GM12878 (cell line): Measurements from ENCODE around the gene RPL29.

Experiments used
- BHLHE40 ChIP-seq, 2 experiments: fragments of 450-650 bp in 1 of 2; IDR thresholded peaks; 2 replicates each; pipeline ENCODE4 v1.6.1; 2011 to 2017; ENCODE audit warnings: low read depth in 2 of 2, borderline replicate concordance in 1 of 2, improper control_type of control experiment in 1 of 2, low read length in 1 of 2, mild to moderate bottlenecking in 1 of 2
- CREM ChIP-seq: IDR thresholded peaks from 2 replicates; pipeline ENCODE4 v1.6.1; 2014; ENCODE audit warnings: antibody characterized with exemption, low read depth
- CTCF ChIP-seq, 3 experiments: IDR thresholded peaks in 2 of 3; conservative IDR thresholded peaks in 1 of 3; 2 replicates each; pipeline ENCODE4 v1.5.1; 2011; ENCODE audit warnings: low read depth in 3 of 3, low read length in 3 of 3, mild to moderate bottlenecking in 3 of 3, control low read depth in 2 of 3, moderate library complexity in 2 of 3, inconsistent platforms in 1 of 3, mixed read lengths in 1 of 3; ENCODE audit not compliant: control insufficient read depth in 2 of 3, insufficient read depth in 1 of 3; ENCODE audit errors: extremely low read depth in 1 of 3
- ETV6 ChIP-seq, 2 experiments: fragments of 450-650 bp in 1 of 2; IDR thresholded peaks in 1 of 2; conservative IDR thresholded peaks in 1 of 2; 2 replicates each; pipeline ENCODE4 v1.6.1; 2014; ENCODE audit warnings: antibody characterized with exemption in 1 of 2, borderline replicate concordance in 1 of 2, low read depth in 1 of 2, mild to moderate bottlenecking in 1 of 2, moderate library complexity in 1 of 2
- HDGF ChIP-seq: fragments of 450-650 bp; IDR thresholded peaks from 2 replicates; pipeline ENCODE4 v1.6.1; 2016; ENCODE audit warnings: antibody characterized with exemption
- JUNB ChIP-seq: IDR thresholded peaks from 2 replicates; pipeline ENCODE4 v1.6.1; 2016; ENCODE audit warnings: antibody characterized with exemption, mild to moderate bottlenecking
- MAX ChIP-seq: IDR thresholded peaks from 2 replicates; pipeline ENCODE4 v1.6.1; 2012; ENCODE audit warnings: low read depth, low read length, improper control_type of control experiment
- NFIC ChIP-seq: IDR thresholded peaks from 2 replicates; pipeline ENCODE4 v1.6.1; 2012; ENCODE audit warnings: low read depth, mild to moderate bottlenecking, inconsistent platforms, low read length, moderate library complexity
- PRDM15 ChIP-seq: fragments of 450-650 bp; formaldehyde crosslinking; IDR thresholded peaks from 2 replicates; pipeline ENCODE4 v1.4.0; 2020; ENCODE audit warnings: mild to moderate bottlenecking, moderate library complexity
- SMC3 ChIP-seq: IDR thresholded peaks from 2 replicates; pipeline ENCODE4 v1.6.1; 2011; ENCODE audit warnings: low read length, improper control_type of control experiment, borderline replicate concordance
- SP1 ChIP-seq: IDR thresholded peaks from one replicate; pipeline ENCODE4 v1.6.1; 2011; ENCODE audit warnings: low read depth, low read length
- TAF1 ChIP-seq: IDR thresholded peaks from 2 replicates; pipeline ENCODE4 v1.6.1; 2011; ENCODE audit warnings: mild to moderate bottlenecking, low read depth, low read length, borderline replicate concordance

- TF ChIP-seq TAF1 (no peak), NFIC (no peak), CREM (no peak), ETV6 (conservative IDR thresholded peaks at IDR 0.05 in 1 of 2, IDR thresholded peaks at IDR 0.05 in 1 of 2; ENCODE audit: borderline replicate concordance in 1 of 2, low read depth in 1 of 2) (no peak), MAX (no peak), SP1 (no peak), HDGF (no peak), CTCF (IDR thresholded peaks at IDR 0.05 in 2 of 3, conservative IDR thresholded peaks at IDR 0.05 in 1 of 3; ENCODE audit: control insufficient read depth in 2 of 3, extremely low read depth in 1 of 3, insufficient read depth in 1 of 3, low read depth in 3 of 3, low read length in 3 of 3) (no peak), PRDM15 (no peak), BHLHE40 (IDR thresholded peaks at IDR 0.05; ENCODE audit: borderline replicate concordance in 1 of 2, low read depth in 2 of 2, low read length in 1 of 2) (peak in 1 of 2 experiments; percentile 15; a peak in 1 of 4 replicates), JUNB (no peak), SMC3 (no peak)
Observed at GRCh38 chr3:52019352-52020080, 23.8 kb upstream of the RPL29 start.
